PC-9 (cell line): ENCODE results near the gene ZMYM3. TPM values are rescaled to one million over a fixed set of nuclear protein-coding genes. Genes with fewer than 3 reads are reported as not detected.

ENCODE experiments used
- BruUV-seq: library from RNA; stranded (reverse); fragments of 400-500 nt; replicated peaks from 2 replicates; lab custom pipeline; 2021; lab: Mats Ljungman, UMichigan
- CTCF ChIA-PET: fragments of 300-600 bp; sonication (Branson Sonifier 250); formaldehyde crosslinking; loops from one replicate; lab custom pipeline; 2022; ENCODE audit warnings: antibody characterized with exemption; lab: Charles Lee
- POLR2A ChIA-PET: fragments of 300-600 bp; sonication (Branson Sonifier 250); formaldehyde crosslinking; loops from one replicate; lab custom pipeline; 2022; ENCODE audit warnings: antibody characterized with exemption; ENCODE audit not compliant: unreplicated experiment; lab: Charles Lee
- DNase-seq, 2 experiments: peaks; one replicate each; pipeline versions ENCODE4 v3.0.0 to v3.0.0-alpha.2; 2015 to 2022; ENCODE audit warnings: mixed read lengths in 1 of 2
- H2AFZ ChIP-seq: fragments of 200-600 bp; sonication (generic); 2 replicates; pipeline ENCODE4 v1.8.1; 2017; ENCODE audit warnings: antibody characterized with exemption
- H3F3A ChIP-seq: fragments of 200-600 bp; sonication (generic); 2 replicates; pipeline ENCODE4 v1.8.1; 2017; ENCODE audit warnings: antibody characterized with exemption, mild to moderate bottlenecking, low read depth; ENCODE audit not compliant: insufficient read depth
- H3K27ac ChIP-seq: fragments of 200-600 bp; sonication (generic); 2 replicates; pipeline ENCODE4 v1.6.1; 2016; ENCODE audit warnings: mixed run types
- H3K27me3 ChIP-seq: fragments of 200-600 bp; sonication (generic); 2 replicates; pipeline ENCODE4 v1.6.1; 2016; ENCODE audit warnings: low read depth, mixed run types; ENCODE audit not compliant: insufficient read depth
- H3K36me3 ChIP-seq: fragments of 200-600 bp; sonication (generic); 2 replicates; pipeline ENCODE4 v1.6.1; 2016; ENCODE audit warnings: low read depth, mixed run types
- H3K4me1 ChIP-seq: fragments of 200-600 bp; sonication (generic); replicated peaks from 2 replicates; pipeline ENCODE4 v1.6.1; 2016; ENCODE audit warnings: mixed run types; ENCODE audit not compliant: insufficient read depth
- H3K4me2 ChIP-seq: fragments of 200-600 bp; sonication (generic); 2 replicates; pipeline ENCODE4 v1.6.1; 2017; ENCODE audit warnings: mixed run types
- H3K4me3 ChIP-seq: fragments of 200-600 bp; sonication (generic); 2 replicates; pipeline ENCODE4 v1.6.1; 2016; ENCODE audit warnings: mixed run types
- H3K79me2 ChIP-seq: fragments of 200-600 bp; sonication (generic); 2 replicates; pipeline ENCODE4 v1.6.1; 2017; ENCODE audit warnings: low read depth, mixed run types
- H3K9me2 ChIP-seq: fragments of 200-600 bp; sonication (generic); 2 replicates; pipeline ENCODE4 v1.8.1; 2017; ENCODE audit warnings: mild to moderate bottlenecking; ENCODE audit not compliant: insufficient read depth
- H3K9me3 ChIP-seq: fragments of 200-600 bp; sonication (generic); 2 replicates; pipeline ENCODE4 v1.8.1; 2016; ENCODE audit warnings: low read depth; ENCODE audit not compliant: insufficient read depth
- H4K20me1 ChIP-seq: fragments of 200-600 bp; sonication (generic); 2 replicates; pipeline ENCODE4 v1.8.1; 2017; ENCODE audit not compliant: insufficient read depth
- EZH2 ChIP-seq: fragments of 200-600 bp; sonication (generic); IDR thresholded peaks from 2 replicates; pipeline ENCODE4 v1.8.0; 2017; ENCODE audit warnings: antibody characterized with exemption, low read depth
- intact Hi-C: fragments of 100-400 bp; cut with micrococcal nuclease; formaldehyde crosslinking; loops from one replicate; pipeline ENCODE4 v1.10.0; 2022; ENCODE audit not compliant: unreplicated experiment
- total RNA-seq: library from RNA; stranded (reverse); gene quantifications from 2 replicates; pipeline ENCODE4 v1.2.3, GENCODE V29; 2021
- TF ChIP-seq, protein P1 (sequence below): fragments of 200-600 bp; sonication (generic); conservative IDR thresholded peaks from 2 replicates; pipeline ENCODE4 v1.6.1; 2017; ENCODE audit warnings: mixed run types, antibody characterized with exemption, mild to moderate bottlenecking, moderate library complexity

The ZMYM3 gene
- total RNA-seq, 1 experiment from 2014 or later: 45.3 TPM

DNA sequence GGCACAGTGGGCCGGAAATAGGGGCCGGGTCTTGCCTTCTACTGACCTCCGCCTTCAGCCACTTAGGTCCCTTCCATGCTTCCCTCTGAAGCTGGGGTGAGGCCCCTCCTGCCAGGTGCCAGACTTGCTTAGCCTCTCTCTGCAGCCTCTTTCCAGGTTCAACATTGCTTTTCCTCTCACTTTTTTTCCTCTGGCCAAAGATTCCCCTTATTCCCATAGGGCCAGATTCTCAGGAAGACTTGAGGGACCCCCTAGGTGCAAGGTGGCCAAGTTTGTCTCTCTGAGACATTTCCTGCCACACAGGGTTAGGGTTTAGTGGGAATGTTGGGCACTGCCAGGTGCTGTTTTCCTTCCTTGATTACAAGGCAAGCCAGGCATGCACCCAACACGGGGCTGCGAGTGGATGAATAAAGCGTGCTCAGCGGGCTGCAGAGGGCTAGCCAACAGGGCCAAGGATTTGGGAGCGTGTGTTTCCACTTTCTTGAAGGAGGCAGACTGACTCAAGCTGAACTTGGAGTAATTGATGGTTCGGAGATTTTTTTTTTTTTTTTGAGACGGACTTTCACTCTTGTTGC, 38.5 kb downstream of the ZMYM3 start:
- Histone ChIP-seq H3K4me1 (peaks cover 9% of the 10 kb centered on the region), H3K27ac (no peak overlapping the region), H2AFZ (no peak overlapping the region), H3K36me3 (no peaks in the 10 kb centered on the region), H3K4me2 (no peak overlapping the region), H3K4me3 (no peak overlapping the region), H3K79me2 (no peaks in the 10 kb centered on the region), H3K9me3 (no peaks in the 10 kb centered on the region), H3K9me2 (no peaks in the 10 kb centered on the region), H3F3A (no peaks in the 10 kb centered on the region), H3K27me3 (no peaks in the 10 kb centered on the region), H4K20me1 (no peaks in the 10 kb centered on the region)
- no peak for DNase-seq
- ChIA-PET POLR2A (no interaction called here), CTCF (no interaction called here)
- no TSS peak for BruUV-seq
- TF ChIP-seq EZH2: no peak
- TF ChIP-seq, protein P1, sequence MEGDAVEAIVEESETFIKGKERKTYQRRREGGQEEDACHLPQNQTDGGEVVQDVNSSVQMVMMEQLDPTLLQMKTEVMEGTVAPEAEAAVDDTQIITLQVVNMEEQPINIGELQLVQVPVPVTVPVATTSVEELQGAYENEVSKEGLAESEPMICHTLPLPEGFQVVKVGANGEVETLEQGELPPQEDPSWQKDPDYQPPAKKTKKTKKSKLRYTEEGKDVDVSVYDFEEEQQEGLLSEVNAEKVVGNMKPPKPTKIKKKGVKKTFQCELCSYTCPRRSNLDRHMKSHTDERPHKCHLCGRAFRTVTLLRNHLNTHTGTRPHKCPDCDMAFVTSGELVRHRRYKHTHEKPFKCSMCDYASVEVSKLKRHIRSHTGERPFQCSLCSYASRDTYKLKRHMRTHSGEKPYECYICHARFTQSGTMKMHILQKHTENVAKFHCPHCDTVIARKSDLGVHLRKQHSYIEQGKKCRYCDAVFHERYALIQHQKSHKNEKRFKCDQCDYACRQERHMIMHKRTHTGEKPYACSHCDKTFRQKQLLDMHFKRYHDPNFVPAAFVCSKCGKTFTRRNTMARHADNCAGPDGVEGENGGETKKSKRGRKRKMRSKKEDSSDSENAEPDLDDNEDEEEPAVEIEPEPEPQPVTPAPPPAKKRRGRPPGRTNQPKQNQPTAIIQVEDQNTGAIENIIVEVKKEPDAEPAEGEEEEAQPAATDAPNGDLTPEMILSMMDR: no peak
- intact Hi-C loops: no loop called here

DNA sequence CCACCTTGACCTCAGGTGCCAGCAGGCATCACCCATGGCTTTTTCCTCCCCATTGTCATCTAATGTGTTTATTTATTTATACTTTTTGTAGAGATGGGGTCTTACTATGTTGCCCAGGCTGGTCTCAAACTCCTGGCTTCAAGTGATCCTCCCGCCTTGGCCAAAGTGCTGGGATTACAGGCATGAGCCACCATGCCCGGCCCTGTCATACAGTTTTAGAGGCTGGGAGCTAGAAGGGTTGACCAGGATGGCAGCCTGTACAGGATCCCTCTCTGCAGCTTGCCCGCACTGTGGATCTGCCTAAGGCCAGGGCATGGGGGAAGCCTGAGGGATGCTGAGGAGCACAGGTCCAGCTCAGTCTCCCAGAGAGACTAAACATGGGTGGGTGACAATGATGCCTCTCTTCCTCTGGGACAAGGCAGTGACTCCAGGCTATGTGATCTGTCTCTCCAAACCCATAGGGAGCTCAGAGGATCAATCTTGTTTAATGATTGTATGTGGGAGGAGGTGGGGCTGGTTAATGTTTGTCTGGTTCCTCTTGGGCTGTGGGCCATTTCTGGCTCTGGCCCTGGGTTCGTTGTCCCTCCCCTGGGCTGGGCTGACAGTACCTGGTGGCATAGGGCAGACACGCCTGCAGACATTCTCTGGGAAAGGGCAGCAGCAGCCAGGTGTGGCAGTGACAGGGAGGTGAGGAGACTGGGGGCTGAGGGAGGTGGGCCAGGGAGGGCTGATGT, 39.2 kb downstream of the ZMYM3 start:
- TF ChIP-seq, protein P1: no peak
- TF ChIP-seq EZH2: no peak
- DNase-seq: no peak
- Histone ChIP-seq H3K4me3 (no peak overlapping the region), H3K79me2 (no peaks in the 10 kb centered on the region), H3K9me2 (no peaks in the 10 kb centered on the region), H3K27me3 (no peaks in the 10 kb centered on the region), H3K9me3 (no peaks in the 10 kb centered on the region), H4K20me1 (no peaks in the 10 kb centered on the region), H2AFZ (no peak overlapping the region), H3K27ac (no peak overlapping the region), H3F3A (no peaks in the 10 kb centered on the region), H3K4me2 (no peak overlapping the region), H3K4me1 (peaks cover 9% of the 10 kb centered on the region), H3K36me3 (no peaks in the 10 kb centered on the region)
- intact Hi-C loops: no loop called here
- POLR2A ChIA-PET: interaction anchor here (0.6 kb wide), 1 partner anchor 151 kb away, joined by 5 read pairs; the partner anchor contains the start of gene TAF1
- no TSS peak for BruUV-seq
- CTCF ChIA-PET: no interaction called here

DNA sequence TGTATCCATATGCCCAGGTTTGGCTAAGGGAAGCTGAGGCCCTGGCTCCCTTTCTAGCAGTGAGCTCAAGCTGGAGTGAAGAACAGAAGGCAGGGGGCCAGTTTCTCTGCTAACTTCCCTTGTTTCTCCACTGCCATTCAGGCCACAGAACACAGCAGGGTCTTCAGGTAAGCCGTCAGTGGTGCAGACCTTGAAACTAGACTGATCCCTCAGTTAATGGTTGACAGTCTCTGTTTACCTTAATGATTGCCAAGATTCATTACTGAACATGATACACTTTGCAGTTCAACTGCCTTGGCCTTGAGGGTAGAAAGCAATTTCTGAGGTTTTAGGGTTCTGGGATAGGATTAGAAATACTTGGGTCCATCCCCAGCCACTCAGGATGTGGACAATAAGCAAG, 39.8 kb downstream of the ZMYM3 start:
- Histone ChIP-seq H3K9me2 (no peaks in the 10 kb centered on the region), H3K4me1 (peaks cover 9% of the 10 kb centered on the region), H3K27ac (no peak overlapping the region), H3K79me2 (no peaks in the 10 kb centered on the region), H3K4me3 (no peak overlapping the region), H3K27me3 (no peaks in the 10 kb centered on the region), H3F3A (no peaks in the 10 kb centered on the region), H3K36me3 (no peaks in the 10 kb centered on the region), H4K20me1 (no peaks in the 10 kb centered on the region), H3K9me3 (no peaks in the 10 kb centered on the region), H3K4me2 (no peak overlapping the region), H2AFZ (no peak overlapping the region)
- ChIA-PET CTCF (no interaction called here), POLR2A (interaction anchor here (0.6 kb wide), 1 partner anchor 152 kb away, joined by 5 read pairs; the partner anchor contains the start of gene TAF1)
- DNase-seq: no peak
- BruUV-seq: no TSS peak
- intact Hi-C loops: no loop called here
- TF ChIP-seq, protein P1: no peak
- TF ChIP-seq EZH2: no peak
